SK-N-MC (cell line): ENCODE measurements around the gene KIAA1328.
A peak's percentile ranks its signal among the peaks of the same experiment; 100 is the strongest.

Experiments used
- DNase-seq: peaks from one replicate; pipeline ENCODE4 v3.0.0-alpha.2; 2011; ENCODE audit warnings: low read depth, low spot score
- H3K27ac ChIP-seq: fragments of 200-600 bp; sonication (generic); 2 replicates; pipeline ENCODE4 v1.5.1; 2016; ENCODE audit warnings: mixed run types
- H3K36me3 ChIP-seq: fragments of 200-600 bp; sonication (generic); 2 replicates; pipeline ENCODE4 v1.6.1; 2017; ENCODE audit warnings: antibody characterized with exemption, low read length, mixed read lengths; ENCODE audit not compliant: insufficient read depth
- H3K4me3 ChIP-seq: fragments of 200-600 bp; sonication (generic); 2 replicates; pipeline ENCODE4 v1.5.1; 2016
- H3K9ac ChIP-seq: fragments of 200-600 bp; sonication (generic); 2 replicates; pipeline ENCODE4 v1.8.0; 2017; ENCODE audit warnings: mixed run types, mixed read lengths; ENCODE audit not compliant: insufficient read length
- H3K9me3 ChIP-seq: fragments of 200-600 bp; sonication (generic); 2 replicates; pipeline ENCODE4 v1.6.1; 2017; ENCODE audit warnings: low read depth, mild to moderate bottlenecking, antibody characterized with exemption, low read length, moderate library complexity, mixed read lengths
- EZH2 ChIP-seq: fragments of 200-600 bp; sonication (generic); IDR thresholded peaks from one replicate; pipeline ENCODE4 v1.6.1; 2017; ENCODE audit warnings: antibody characterized with exemption
- FOXP2 ChIP-seq: optimal IDR thresholded peaks from 2 replicates; pipeline ENCODE3; 2011; ENCODE audit warnings: mild to moderate bottlenecking, moderate library complexity; ENCODE audit not compliant: insufficient read depth; ENCODE audit errors: extremely low read length, control extremely low read depth
- POLR2AphosphoS5 ChIP-seq: IDR thresholded peaks from 2 replicates; pipeline ENCODE4 v1.6.1; 2012; ENCODE audit warnings: mild to moderate bottlenecking, low read depth, low read length, borderline replicate concordance

KIAA1328 gene

GRCh38 chr18:37225279-37225678 lies 396.4 kb downstream of the KIAA1328 start:
- no peak for DNase-seq
- Histone ChIP-seq H3K36me3 (no peaks in the 10 kb centered on the region), H3K9me3 (no peaks in the 10 kb centered on the region), H3K4me3 (no peak overlapping the region), H3K27ac (no peak overlapping the region), H3K9ac (no peak overlapping the region)
- TF ChIP-seq FOXP2 (no peak), EZH2 (no peak), POLR2AphosphoS5 (no peak)

DNA sequence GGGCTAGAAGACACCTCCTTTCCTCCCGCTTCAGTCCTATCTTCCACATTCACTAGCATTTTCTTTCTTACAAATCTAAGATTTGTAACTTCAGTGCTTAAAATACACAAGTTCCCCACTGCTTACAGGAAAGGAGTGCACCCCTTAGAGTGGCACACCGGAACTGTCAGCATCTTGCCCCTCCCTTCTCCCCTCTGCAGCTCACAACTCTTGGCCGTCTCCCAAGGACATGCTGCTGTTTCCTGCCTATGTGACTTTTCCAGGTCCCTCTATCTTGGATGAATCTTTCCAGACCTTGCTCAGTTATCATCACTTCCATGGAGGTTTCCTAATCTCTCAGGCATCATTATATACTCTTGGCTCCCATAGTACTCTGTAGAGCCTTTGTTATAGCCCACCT lies 401.8 kb downstream of the KIAA1328 start:
- Histone ChIP-seq H3K9me3 (no peaks in the 10 kb centered on the region), H3K9ac (no peak overlapping the region), H3K4me3 (no peak overlapping the region), H3K27ac (no peak overlapping the region), H3K36me3 (no peaks in the 10 kb centered on the region)
- TF ChIP-seq FOXP2 (no peak), POLR2AphosphoS5 (no peak), EZH2 (no peak)
- DNase-seq, result no peak

GRCh38 chr18:37231251-37231650 lies 402.3 kb downstream of the KIAA1328 start:
- no peak for DNase-seq
- TF ChIP-seq FOXP2 (no peak), EZH2 (no peak), POLR2AphosphoS5 (no peak)
- Histone ChIP-seq H3K27ac (no peak overlapping the region), H3K36me3 (no peaks in the 10 kb centered on the region), H3K9ac (no peak overlapping the region), H3K4me3 (no peak overlapping the region), H3K9me3 (no peaks in the 10 kb centered on the region)

- no peak overlapping the region for H3K27ac ChIP-seq
- no peak for DNase-seq
- TF ChIP-seq EZH2 (no peak), POLR2AphosphoS5 (no peak), FOXP2 (no peak)
Observed at GRCh38 chr18:37235583-37235982, 406.7 kb downstream of the KIAA1328 start.

DNA sequence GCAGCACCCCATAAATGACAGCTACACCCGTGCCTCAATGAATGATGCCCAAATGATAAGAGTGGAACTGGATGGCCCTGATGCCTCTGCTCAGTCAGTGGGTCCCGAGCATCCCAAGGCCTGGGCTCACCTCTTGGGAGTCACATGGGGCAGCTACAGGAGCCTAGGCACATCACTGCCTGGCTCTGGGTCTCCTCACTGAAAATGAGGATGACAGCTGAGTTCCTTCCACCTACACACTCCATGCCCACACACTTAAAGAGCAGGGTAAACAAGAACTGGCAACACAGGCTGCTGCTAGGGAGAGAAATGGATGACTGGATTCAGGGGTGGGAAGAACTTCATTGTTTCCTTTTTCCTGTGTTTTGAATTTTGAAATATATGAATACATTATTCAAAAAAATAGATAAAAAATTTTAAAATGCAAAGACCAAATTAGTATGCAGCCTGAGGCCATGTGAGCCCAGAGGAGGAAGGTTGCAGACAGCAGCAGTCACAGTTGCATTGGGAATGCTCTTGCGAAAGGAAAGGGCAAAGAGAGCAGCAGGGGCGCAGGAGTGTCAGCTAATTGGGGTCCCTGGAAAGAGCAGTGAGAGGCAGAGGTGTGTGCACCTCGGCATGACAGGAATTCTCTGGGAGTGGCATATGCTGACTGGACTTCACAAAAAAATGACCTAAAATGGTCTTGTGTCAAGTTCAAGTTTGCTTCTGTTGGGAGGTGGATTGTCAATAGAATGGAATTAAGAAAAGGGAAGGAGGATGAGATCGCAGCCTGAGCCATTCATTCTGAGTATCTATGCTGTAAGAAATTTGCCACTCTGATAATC lies 409.6 kb downstream of the KIAA1328 start:
- no peaks in the 10 kb centered on the region for H3K36me3 ChIP-seq

More at GRCh38 chr18:37235583-37235982, 406.7 kb downstream of the KIAA1328 start:
- Histone ChIP-seq H3K36me3 (no peaks in the 10 kb centered on the region), H3K9ac (no peak overlapping the region), H3K4me3 (no peak overlapping the region), H3K9me3 (no peaks in the 10 kb centered on the region)

DNA sequence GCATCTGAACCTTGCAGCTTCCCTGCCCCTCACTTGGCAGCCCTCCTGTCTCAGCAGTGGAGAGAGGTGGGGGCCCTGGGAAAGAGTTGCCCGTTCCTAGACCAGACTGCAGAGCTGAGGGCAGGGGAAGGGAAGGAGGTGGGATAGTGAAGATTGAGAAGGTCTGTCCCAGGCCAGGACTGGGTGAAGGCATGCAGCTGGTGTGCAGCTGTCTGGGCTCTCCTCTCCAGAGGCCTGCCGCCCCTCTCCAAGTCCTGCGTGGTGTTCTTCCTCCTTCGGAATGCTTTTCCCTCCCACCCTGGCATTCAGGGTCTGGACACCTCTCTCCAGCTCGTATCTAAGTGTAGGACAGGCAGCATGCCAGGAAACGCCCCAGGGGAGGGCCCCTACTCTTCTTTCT lies 413.2 kb downstream of the KIAA1328 start:
- no peaks in the 10 kb centered on the region for H3K9me3 ChIP-seq
- no peak for TF ChIP-seq POLR2AphosphoS5
- no peak for TF ChIP-seq FOXP2
- no peak for TF ChIP-seq EZH2
- H3K27ac ChIP-seq, result no peak overlapping the region
- H3K9ac ChIP-seq, result no peak overlapping the region
- no peak overlapping the region for H3K4me3 ChIP-seq
- DNase-seq, result no peak
- H3K36me3 ChIP-seq, result no peaks in the 10 kb centered on the region

More for the DNA sequence above, 409.6 kb downstream of the KIAA1328 start:
- Histone ChIP-seq H3K27ac (no peak overlapping the region), H3K9ac (no peak overlapping the region), H3K4me3 (no peak overlapping the region), H3K9me3 (no peaks in the 10 kb centered on the region)
- TF ChIP-seq POLR2AphosphoS5 (no peak), EZH2 (no peak), FOXP2 (no peak)
- DNase-seq, result peak; percentile 40

GRCh38 chr18:37242826-37243560 lies 414.1 kb downstream of the KIAA1328 start:
- H3K36me3 ChIP-seq, result no peaks in the 10 kb centered on the region
- no peak overlapping the region for H3K27ac ChIP-seq
- no peak for TF ChIP-seq FOXP2
- TF ChIP-seq POLR2AphosphoS5, result no peak
- TF ChIP-seq EZH2, result no peak
- no peak overlapping the region for H3K9ac ChIP-seq
- DNase-seq, result no peak
- no peaks in the 10 kb centered on the region for H3K9me3 ChIP-seq
- H3K4me3 ChIP-seq, result no peak overlapping the region

DNA sequence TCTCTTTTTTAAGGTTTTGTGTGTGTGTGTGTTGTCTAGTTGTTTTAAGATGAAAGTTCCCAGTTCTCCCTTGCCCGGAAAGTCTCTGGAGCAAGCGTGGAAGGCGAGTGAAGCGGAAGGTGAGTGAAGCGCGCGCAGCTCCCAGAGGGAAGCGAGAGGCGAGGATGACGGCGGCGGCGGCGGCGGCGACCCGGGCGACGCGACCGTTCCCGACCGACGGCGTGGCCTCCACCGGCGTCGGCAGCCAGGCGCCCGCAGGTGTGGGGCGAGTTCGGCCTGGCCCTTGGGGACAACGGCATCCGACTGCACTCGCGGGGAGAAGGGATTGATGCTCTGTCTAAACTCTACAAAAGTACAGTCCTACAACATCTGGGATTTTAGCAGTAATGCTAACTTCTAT lies 414.8 kb downstream of the KIAA1328 start:
- Histone ChIP-seq H3K27ac (no peak overlapping the region), H3K9me3 (no peaks in the 10 kb centered on the region), H3K36me3 (no peaks in the 10 kb centered on the region), H3K9ac (no peak overlapping the region), H3K4me3 (no peak overlapping the region)
- no peak for TF ChIP-seq FOXP2
- no peak for TF ChIP-seq POLR2AphosphoS5
- no peak for TF ChIP-seq EZH2
- no peak for DNase-seq
